HG03196 (cell line): ENCODE data around the gene CD247.

ENCODE experiments used
- ATAC-seq: cut with Tn5 transposase; IDR thresholded peaks from one replicate; pipeline ENCODE4 v1.9.1; 2021; ENCODE audit not compliant: unreplicated experiment

The CD247 gene

DNA sequence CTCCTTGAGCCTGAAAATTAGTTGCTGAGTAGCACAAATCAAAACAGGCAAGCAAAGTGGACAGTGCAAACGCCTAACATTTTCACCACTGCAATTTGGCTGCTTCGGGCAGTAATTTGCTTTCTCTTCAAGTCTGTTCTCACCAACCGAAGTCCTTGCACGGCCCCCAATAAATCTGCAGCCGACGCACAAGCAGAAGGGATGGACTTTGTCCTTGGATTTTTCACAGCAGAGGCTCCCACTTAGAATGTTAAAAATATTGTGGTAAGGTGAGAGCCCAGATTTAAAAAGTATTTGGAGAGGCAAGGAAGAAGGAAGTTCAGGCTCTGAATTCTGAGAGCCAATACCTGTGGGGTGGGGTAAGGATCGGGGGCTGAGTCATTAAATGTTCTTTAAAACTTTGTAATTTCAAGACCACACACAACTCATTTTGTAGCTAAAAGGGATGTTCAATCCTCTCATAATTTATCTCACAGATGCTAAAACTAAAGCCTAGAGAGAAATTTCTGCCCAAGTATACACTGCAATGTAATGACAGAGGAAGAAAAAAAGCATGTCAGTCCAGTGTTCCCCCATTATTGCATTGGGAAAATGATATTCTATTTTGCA lies 6.2 kb downstream of the CD247 start:
- no peak for ATAC-seq

DNA sequence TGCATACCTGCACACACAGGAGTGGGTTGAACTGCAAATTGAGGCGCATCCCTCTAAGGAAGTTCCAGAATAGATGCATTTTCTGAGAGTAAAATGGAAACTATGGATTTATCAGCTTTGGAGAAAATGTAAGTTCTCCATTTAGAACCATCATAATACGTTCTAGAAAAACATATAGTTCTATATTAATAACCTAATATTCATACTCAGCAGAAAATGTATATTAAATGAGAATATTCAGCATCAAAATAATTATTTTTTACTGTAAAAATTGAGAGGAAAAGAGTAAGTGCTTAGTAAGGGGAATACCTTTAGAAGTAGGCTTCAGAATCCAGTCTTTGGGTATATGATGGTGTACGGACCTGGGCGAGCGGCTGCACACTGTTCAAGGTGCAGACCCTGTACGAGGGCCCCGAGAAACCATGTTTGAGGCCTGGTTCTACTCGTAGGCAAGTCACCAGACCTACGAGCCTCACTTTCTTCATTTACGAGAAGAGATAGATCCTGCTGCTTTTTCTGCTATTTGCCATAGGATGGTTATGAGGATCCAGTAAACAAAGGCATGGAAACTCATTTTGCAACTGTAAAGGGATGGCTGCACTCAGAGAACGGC lies 6.8 kb downstream of the CD247 start:
- ATAC-seq, result no peak

DNA sequence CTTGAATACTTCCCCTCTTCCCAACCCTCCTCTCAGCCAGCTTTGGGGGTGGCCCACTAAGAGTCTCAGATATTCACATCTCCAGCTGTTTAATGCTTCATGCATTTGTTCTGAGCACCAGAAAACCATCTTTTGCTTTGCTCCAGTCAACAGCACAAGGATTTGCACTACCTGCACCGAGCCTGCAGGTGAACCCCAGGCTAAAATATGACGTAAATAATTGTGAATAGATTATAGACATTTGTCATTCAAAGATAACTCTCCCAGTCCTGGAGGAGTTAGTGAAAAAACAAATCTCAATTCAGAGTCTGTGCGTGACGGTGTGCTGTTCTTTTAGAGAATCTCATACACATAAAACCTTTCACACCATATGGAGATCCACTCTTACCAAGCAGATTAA lies 7.4 kb downstream of the CD247 start:
- no peak for ATAC-seq

DNA sequence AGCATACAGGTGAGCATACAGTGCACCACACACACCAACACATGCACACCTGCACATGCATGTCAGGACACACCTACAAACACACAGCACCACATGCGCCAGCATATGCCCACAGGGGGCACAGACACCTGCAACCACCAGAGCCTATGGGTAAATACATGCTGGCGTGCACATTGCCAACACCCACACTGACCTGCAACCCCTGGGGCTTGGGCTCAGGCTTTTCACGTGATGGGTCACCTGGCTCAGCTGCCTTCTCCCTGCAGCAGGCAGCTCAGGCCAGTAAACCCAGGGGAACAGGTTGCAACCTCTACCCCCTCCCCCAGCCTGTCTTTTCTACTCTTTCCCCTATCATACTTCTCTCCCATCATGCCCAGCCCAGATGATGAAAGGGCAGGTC lies 8.1 kb downstream of the CD247 start:
- no peak for ATAC-seq

DNA sequence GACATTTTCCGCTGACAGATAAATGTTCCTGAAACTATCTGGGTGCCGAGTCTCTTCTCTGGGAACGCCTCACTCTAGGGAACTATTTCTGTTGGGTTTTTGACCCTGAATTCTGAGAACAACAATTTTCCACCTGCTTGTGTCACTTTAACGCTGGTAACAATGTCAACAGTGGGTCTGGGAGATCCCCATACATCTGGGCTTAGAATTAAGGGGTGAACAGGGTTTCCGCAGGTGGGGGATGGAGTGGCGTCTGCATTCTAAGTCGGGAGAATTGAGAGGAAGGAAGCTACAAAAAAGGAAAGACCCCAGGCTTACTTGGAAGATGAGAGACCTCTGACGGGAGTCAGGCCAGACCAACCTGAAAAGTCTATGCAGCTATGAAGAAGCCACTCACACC lies 8.7 kb downstream of the CD247 start:
- no peak for ATAC-seq

DNA sequence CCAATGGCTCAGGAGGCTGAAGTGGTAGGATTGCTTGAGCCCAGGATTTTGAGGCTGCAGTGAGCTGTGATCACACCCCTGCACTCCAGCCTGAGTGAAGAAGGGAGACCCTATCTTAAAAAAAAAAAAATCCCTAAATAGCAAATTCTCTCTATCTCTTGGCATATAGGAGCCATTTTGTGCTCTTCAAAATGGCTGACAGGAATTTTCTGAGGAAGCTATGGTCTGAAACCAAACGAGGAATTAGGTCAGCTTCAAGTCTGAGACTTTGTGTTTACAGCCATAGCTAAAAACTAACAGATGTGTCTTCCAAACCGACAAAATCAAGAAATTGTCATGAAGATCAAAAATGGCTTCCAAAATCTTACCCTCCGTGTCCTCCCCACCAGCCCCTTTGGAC lies 10.6 kb downstream of the CD247 start:
- ATAC-seq, result no peak

DNA sequence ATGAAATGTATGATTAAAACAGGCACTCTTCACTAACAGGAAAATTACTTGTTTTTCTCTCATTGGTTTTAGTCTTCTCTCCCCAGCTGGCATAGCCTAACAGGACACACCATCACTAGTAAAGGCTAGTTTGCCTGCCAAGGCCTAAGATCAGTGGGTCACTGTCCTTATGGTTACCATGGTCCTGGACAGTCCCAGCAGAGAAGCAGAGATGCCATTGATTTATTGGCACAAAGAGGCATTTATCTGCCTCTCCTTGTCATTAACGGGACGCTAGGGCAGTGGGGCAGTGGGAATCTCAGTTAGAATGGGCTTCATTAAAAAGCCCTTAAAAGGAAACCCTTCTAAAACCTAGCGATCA lies 13.9 kb downstream of the CD247 start:
- no peak for ATAC-seq

DNA sequence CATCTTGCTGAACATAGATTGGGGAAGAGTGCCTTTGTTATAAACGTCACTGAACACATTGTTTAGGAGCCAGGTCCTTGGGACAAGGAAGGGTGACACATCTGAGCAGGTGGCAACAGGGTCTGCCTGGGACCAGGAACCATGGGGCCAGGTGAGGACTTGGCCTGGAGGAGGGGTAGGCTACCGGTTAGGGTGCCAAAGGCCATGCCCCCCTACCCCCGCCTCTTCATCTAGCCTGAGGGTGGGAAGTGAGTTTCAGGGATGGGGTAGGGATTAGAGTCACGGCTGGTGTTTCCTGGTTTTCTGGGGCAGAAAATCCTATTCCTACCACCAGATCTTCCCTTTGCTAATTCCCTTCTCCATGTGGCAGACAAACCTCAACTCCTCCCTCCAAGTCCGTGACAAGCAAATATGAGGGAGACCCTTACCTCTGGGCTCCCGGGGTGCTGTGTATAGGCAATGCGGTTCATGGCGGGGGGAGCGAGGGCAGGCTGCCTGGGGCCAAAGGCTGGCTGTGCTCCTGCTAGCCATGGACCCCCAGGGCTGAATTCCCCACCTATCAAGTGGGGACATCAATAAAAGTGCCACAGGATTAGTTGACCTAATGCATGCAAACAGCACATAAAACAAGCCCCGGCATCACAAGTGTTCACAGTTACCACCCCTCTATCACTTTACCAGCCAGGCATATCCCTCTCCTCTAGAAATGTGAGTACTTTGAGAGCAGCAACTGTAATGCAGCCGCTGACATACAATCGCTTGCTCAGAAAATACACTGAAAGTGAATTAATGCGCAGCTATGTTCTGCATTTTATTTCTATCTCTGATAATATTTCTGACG lies 14.5 kb downstream of the CD247 start:
- ATAC-seq, result no peak

DNA sequence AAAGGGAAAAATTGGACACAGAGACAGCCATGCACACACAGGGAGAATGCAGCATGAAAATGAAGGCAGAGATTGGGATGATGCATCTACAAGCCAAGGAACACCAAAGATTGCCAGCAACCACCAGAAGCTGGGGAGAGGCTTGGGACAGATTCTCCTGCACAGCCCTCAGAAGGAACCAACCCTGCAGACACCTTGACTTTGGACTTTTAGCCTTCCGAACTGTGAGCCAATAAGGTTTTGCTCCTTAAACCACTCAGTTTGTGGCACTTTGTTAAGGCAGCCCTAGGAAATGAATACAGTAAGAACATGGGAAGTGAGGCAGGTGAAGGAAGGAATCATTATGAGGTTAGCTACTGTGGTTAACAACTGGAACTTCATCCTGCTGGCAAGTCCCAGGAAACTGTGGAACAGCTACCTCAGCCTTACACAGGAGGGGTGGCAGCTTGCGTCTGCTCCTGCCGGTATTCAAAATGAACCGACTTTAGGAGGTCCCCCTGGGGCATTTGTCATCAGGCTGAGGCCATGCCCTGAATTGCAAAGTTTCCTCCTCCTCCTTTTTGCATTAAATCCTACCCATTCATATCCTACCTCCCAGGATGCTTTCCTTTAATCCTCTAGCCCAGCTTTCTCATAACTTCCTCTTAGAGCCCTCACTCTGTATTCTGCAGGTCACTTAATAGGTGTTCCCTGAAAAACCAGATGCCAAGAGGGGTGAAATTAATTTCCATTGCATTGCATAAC lies 15.4 kb downstream of the CD247 start:
- ATAC-seq, result no peak

DNA sequence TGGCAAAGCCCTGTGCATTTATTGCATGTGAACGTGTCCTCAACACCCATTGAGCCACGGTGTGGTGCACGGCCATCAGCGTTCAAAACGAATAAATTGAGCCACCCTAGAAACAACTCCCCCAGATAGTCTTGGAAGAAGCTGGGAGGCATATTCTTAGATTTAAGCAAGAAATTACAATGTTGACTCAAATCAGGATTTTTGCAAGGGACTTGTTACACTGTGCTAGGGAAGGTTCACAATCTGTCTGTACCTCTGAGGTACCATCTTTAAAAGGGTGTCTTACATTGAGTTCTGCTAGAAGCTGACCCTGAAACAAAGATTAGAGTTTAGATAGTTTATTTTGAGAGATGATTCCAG lies 16.2 kb downstream of the CD247 start:
- ATAC-seq, result no peak

DNA sequence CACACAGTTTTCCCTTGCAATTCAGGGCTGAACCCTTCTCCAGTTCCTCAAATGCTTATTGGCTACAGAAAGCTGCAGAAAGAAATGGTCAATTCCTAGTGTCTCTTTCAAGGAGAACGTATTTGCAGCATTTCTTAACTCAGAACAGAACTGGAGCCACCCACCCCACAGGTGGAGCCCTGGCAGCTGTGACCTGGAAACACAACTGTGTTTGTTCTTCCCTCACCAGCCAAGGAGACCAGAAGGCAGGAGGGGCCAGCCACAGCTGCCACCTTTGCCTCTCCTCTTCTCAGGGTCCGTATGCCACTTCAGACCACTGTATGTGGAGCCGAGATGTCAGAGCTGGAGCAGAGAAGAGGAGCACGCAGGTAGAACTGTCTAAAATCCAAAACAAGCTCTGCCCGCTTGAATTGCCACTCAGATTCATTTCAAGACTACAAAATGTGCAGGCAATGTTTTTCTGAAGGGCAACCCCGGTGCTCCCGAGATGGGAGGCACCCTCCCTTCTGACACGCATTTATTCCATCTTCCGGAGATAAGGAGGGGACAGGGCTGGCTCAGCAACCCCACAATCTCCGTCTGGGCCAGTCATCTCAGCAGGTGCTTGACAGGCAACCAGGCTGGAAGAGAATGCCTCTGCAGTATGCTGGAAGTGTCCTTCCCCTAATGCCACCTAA lies 16.7 kb downstream of the CD247 start:
- no peak for ATAC-seq

DNA sequence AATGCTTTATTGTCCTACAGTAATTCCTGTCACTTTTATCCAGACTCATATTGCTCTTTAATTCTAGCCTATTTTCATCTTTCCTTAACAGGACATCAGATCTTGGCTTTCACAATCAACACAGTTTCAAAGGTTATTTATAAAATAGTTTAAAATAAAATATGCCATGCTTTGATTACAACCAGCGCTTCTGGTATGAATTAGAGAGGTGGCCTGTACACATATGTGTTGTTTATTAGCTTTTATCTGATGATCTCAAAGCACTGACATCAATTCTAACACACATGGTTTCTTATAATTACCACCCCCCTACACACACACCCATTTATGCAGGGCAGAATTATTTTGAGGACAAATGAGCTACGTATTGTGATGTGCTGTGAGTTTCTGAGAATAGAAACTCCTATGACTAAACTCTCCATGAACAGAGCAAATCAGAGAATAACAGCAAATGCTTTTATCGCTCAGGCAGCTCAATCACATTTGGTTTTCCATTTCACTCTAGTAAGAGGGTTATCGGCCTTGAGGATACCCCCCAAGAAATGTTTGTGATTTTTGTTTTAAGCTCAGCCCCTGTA lies 18.0 kb downstream of the CD247 start:
- no peak for ATAC-seq

DNA sequence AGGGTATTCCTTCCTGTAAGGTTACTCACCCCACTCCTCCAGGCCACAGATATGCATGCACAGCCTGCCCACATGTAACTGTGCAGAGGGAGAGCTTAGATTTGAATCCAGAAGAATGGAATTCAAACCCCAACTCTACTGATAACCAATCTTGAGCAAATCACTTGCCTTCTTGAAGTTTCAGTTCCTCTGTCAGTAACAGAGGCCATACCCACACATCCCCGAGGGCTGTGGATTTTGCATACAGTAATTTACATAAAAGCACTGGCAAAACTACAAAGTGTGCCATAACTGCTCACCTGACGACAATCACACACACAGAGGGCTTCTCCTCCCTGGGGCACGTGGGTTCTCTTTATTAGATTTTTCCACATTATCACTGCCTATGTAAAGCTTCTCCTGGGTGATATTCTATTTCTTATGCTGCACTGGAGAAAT lies 18.6 kb downstream of the CD247 start:
- peak; percentile 94 for ATAC-seq

DNA sequence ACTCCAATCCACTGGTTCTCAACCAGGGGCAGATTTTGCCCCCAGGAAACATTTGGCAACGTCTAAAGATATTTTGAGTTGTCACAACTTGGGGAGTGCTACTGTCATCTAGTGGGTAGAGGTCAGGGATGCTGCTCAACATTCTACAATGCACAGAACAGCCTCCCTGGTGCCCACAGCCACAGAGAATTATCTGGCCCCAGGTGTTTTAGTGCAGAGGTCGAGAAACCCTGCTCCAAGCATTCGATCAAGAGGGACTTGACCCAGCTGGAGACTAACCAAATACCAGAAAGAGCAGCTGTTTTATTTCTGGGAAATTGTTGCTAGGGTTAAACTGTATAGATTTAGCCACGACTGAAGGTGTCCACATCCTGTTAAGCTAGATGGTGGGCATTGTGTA lies 19.2 kb downstream of the CD247 start:
- no peak for ATAC-seq

DNA sequence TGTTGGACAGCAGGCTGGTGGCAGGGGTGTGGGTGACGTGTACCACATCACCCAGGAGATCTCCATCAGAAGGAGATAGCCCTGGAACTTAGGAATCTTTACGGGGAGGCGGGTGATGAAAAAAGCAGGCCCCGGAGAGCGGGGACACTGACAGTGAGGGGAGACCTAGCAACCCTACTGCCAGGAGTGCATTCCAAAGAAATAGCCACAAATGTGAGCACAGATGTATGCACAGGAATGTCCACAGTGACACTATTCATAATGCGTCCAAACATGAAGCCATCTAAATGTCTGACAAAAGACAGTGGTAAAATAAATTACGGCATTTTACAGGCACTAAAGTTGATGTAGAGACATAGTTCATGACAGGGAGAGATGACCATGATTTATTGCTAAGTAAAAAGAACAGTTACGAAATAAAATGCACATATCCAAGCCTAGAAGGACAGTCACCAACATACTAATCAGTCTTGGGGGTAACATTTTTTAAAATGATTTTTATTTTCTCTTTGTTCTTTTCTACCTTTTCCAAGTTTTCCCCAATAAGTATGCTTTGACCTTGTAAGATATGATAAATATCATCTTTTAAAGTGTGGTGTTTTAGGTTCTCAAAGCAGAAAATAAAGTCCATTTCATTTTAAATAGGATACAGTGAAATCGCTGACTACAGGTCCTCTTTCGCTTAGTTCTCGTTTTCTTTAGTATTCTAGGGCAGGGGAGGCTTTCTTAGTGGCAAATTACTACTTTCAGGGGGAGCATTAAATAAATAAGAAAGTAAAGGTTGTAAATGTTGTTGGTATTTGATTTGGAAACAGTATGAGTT lies 21.3 kb downstream of the CD247 start:
- ATAC-seq, result no peak

DNA sequence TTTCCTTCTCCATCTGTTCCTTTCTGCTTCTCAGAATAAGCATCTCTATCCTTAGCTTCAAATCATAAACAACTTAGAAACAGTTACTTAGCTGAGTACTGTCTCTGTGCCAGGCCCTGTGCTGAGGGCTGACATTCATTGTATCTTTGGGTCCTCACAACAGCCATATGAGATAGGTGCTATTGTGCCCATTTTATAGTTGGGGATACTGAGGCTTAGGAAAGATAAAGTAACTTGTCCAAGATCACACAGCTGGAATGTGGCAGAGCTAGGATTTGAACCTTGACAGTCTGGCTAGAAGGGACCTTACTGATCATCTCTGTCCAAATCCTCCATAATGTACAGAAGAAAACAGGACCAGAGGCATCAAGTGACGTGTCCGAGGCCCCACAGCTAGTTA lies 25.0 kb downstream of the CD247 start:
- no peak for ATAC-seq

DNA sequence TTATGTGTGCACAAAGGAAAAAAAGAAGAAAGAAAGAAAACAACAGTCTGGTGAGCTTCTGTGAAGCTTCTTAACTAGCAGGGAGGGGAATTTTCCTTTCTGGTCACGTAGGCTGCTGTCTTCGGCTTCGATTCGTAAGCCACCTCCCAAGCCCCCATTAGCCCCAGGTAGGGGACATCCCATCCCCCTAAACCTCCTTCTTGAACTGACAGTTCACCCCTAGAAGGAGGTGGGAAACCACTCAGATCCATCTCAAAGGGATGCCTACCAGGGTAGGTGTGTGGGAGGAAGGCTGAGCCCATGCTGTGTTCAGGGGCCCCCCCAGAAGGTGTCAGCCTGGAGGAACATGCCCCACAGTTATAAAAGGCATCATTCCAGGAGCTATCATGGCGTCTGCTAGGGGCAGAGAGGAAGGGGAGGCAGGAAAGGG lies 25.8 kb downstream of the CD247 start:
- no peak for ATAC-seq

DNA sequence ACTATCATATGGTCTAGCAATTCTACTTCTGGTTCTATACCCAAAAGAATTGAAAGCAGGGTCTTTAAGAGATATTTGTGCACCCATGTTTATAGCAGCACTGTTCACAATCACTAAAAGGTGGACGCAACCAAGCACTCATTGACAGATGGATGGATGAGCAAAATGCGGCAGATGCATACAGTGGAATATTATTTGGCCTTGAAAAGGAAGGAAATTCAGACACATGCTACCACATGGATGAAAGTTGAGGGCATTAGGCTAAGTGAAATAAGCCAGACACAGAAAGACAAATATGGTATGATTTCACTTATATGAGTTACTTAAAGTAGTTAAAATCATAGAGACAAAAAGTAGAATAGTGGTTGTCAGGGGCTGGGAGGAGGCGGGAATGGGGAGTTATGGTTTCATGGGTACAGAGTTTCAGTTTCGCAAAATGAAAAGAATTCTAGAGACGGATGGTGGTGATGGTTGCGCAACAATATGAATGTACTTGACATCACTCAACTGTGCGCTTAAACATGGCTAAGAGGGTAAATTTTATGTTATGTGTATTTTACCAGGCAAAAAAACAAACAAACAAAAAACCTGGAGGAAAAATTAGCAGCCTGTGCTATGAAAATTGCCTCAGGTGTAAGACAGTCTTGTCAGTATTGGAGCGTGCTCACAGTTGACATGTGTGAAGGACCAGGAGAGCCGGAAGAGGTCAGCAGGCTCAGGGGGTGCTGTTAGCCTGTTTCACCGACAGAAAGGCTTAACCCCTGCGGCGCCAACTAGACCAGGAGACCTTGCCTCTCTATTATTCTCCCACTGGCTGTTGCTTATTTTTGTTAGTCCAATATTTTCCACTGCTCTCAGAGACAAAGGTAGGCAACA lies 26.5 kb downstream of the CD247 start:
- ATAC-seq, result no peak

DNA sequence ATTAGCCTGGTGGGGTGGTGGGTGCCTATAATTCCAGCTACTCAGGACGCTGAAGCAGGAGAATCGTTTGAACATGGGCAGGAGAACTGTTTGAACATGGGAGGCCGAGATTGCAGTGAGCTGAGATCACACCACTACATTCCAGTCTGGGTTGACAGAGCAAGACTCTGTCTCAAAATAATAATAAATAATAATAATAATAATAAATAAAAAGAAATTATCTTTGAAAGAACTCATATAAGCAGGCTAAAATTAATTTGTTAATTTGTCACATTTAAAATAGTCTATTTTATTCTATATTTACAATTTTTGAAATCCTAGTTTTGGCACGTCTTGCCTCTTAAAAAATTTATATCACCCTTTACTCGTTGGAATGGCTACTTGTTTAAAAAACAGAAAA lies 27.6 kb downstream of the CD247 start:
- ATAC-seq, result no peak
